HG03520 (cell line): ENCODE data around the gene GHRH.

Experiments used
- ATAC-seq: cut with Tn5 transposase; IDR thresholded peaks from one replicate; pipeline ENCODE4 v1.9.1; 2021; ENCODE audit warnings: mild to moderate bottlenecking, moderate library complexity; ENCODE audit not compliant: unreplicated experiment

GHRH gene

GRCh38 chr20:37209661-37210314, 51.8 kb downstream of the GHRH start:
- ATAC-seq, result no peak

- ATAC-seq, result no peak
Observed at GRCh38 chr20:37209193-37209592, 52.4 kb downstream of the GHRH start.

GRCh38 chr20:37207171-37207570, 54.4 kb downstream of the GHRH start:
- ATAC-seq, result no peak

- ATAC-seq, result no peak
Observed at GRCh38 chr20:37205794-37206193, 55.8 kb downstream of the GHRH start.

GRCh38 chr20:37205130-37205529, 56.5 kb downstream of the GHRH start:
- no peak for ATAC-seq

- ATAC-seq, result no peak
Observed at GRCh38 chr20:37204056-37204455, 57.6 kb downstream of the GHRH start.

GRCh38 chr20:37202267-37202943, 59.2 kb downstream of the GHRH start:
- no peak for ATAC-seq

- no peak for ATAC-seq
Observed at GRCh38 chr20:37201827-37202162, 59.8 kb downstream of the GHRH start.
